ENCODE measurements around the gene NPAS2.

The NPAS2 gene

GRCh38 chr2:100891906-100892642, 72.1 kb downstream of the NPAS2 start:
- no peak overlapping the region for H3K27ac ChIP-seq (ENCODE audit: low read depth in 2 of 2, low read length in 2 of 2)
- H3K4me3 ChIP-seq (ENCODE audit: low read length in 2 of 2), result no peak overlapping the region
- H3K27me3 ChIP-seq (ENCODE audit: control insufficient read depth in 2 of 2, insufficient read depth in 2 of 2, low read length in 2 of 2), result no peaks in the 10 kb centered on the region
- no peaks in the 10 kb centered on the region for H3K36me3 ChIP-seq (ENCODE audit: control insufficient read depth in 2 of 2, insufficient read depth in 2 of 2, low read length in 2 of 2)
- peaks cover 0 to 10% of the 10 kb centered on the region in 2 donors for H3K4me1 ChIP-seq (ENCODE audit: control insufficient read depth in 2 of 2, insufficient read depth in 2 of 2, low read length in 2 of 2)
- H3K9ac ChIP-seq (ENCODE audit: low read depth in 1 of 2, low read length in 2 of 2), result no peak overlapping the region
- no peaks in the 10 kb centered on the region for H3K9me3 ChIP-seq (ENCODE audit: control insufficient read depth in 2 of 2, low read length in 2 of 2)

DNA sequence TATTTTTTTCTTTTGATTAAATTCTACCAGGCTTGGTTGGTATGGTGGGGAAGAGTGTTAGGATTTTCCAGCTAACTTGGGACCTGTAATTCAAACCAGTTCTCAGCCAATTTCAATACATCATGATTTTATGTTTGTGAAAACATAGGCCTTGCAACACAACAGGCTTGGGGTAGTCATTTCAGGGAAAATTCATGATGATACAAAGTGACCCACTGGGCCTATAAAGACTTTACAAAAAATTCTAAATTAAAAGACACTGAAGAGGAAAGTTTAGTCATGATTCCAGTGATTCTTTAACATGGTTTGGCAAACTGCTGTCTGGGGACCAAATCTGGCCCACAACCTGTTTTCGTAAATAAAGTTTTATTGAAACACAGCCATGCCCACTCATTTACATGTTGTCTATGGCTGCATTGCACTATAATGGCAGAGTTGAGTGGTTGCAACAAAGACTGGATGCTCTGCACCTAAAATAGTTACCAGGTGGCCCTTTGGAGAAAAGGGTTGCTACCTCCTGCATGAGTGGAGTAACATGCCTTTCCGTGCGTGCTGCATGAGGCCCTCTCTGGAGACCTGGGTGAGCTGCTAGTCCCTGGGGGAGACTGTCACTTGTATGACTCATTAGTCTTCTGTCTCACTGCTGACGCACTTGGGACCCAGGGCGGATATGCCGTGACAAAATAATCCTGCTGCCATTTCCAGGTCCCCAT, 73.6 kb downstream of the NPAS2 start:
- Histone ChIP-seq H3K9me3 (ENCODE audit: control insufficient read depth in 2 of 2, low read length in 2 of 2) (no peaks in the 10 kb centered on the region), H3K27me3 (ENCODE audit: control insufficient read depth in 2 of 2, insufficient read depth in 2 of 2, low read length in 2 of 2) (no peaks in the 10 kb centered on the region), H3K4me1 (ENCODE audit: control insufficient read depth in 2 of 2, insufficient read depth in 2 of 2, low read length in 2 of 2) (peaks cover 7 to 10% of the 10 kb centered on the region in 2 donors), H3K27ac (ENCODE audit: low read depth in 2 of 2, low read length in 2 of 2) (no peak overlapping the region), H3K36me3 (ENCODE audit: control insufficient read depth in 2 of 2, insufficient read depth in 2 of 2, low read length in 2 of 2) (no peaks in the 10 kb centered on the region), H3K4me3 (ENCODE audit: low read length in 2 of 2) (no peak overlapping the region), H3K9ac (ENCODE audit: low read depth in 1 of 2, low read length in 2 of 2) (no peak overlapping the region)

- Histone ChIP-seq H3K9me3 (ENCODE audit: control insufficient read depth in 2 of 2, low read length in 2 of 2) (no peaks in the 10 kb centered on the region), H3K27ac (ENCODE audit: low read depth in 2 of 2, low read length in 2 of 2) (no peak overlapping the region), H3K4me1 (ENCODE audit: control insufficient read depth in 2 of 2, insufficient read depth in 2 of 2, low read length in 2 of 2) (peaks cover 7 to 10% of the 10 kb centered on the region in 2 donors), H3K27me3 (ENCODE audit: control insufficient read depth in 2 of 2, insufficient read depth in 2 of 2, low read length in 2 of 2) (no peaks in the 10 kb centered on the region), H3K36me3 (ENCODE audit: control insufficient read depth in 2 of 2, insufficient read depth in 2 of 2, low read length in 2 of 2) (no peaks in the 10 kb centered on the region), H3K4me3 (ENCODE audit: low read length in 2 of 2) (no peak overlapping the region), H3K9ac (ENCODE audit: low read depth in 1 of 2, low read length in 2 of 2) (no peak overlapping the region)
Measured at GRCh38 chr2:100894105-100894795, 74.3 kb downstream of the NPAS2 start.

- no peak overlapping the region for H3K27ac ChIP-seq (ENCODE audit: low read depth in 2 of 2, low read length in 2 of 2)
- H3K9ac ChIP-seq (ENCODE audit: low read depth in 1 of 2, low read length in 2 of 2), result no peak overlapping the region
- H3K4me1 ChIP-seq (ENCODE audit: control insufficient read depth in 2 of 2, insufficient read depth in 2 of 2, low read length in 2 of 2), result peaks cover 7 to 10% of the 10 kb centered on the region in 2 donors
- no peaks in the 10 kb centered on the region for H3K27me3 ChIP-seq (ENCODE audit: control insufficient read depth in 2 of 2, insufficient read depth in 2 of 2, low read length in 2 of 2)
- H3K36me3 ChIP-seq (ENCODE audit: control insufficient read depth in 2 of 2, insufficient read depth in 2 of 2, low read length in 2 of 2), result no peaks in the 10 kb centered on the region
- H3K9me3 ChIP-seq (ENCODE audit: control insufficient read depth in 2 of 2, low read length in 2 of 2), result no peaks in the 10 kb centered on the region
- H3K4me3 ChIP-seq (ENCODE audit: low read length in 2 of 2), result no peak overlapping the region
Measured at GRCh38 chr2:100894796-100895156, 74.8 kb downstream of the NPAS2 start.

GRCh38 chr2:100895402-100895801, 75.5 kb downstream of the NPAS2 start:
- Histone ChIP-seq H3K4me1 (ENCODE audit: control insufficient read depth in 2 of 2, insufficient read depth in 2 of 2, low read length in 2 of 2) (peaks cover 7 to 10% of the 10 kb centered on the region in 2 donors), H3K36me3 (ENCODE audit: control insufficient read depth in 2 of 2, insufficient read depth in 2 of 2, low read length in 2 of 2) (no peaks in the 10 kb centered on the region)

GRCh38 chr2:100895934-100896685, 76.2 kb downstream of the NPAS2 start:
- H3K27me3 ChIP-seq (ENCODE audit: control insufficient read depth in 2 of 2, insufficient read depth in 2 of 2, low read length in 2 of 2), result no peaks in the 10 kb centered on the region

More at GRCh38 chr2:100895402-100895801, 75.5 kb downstream of the NPAS2 start:
- Histone ChIP-seq H3K4me3 (ENCODE audit: low read length in 2 of 2) (no peak overlapping the region), H3K27me3 (ENCODE audit: control insufficient read depth in 2 of 2, insufficient read depth in 2 of 2, low read length in 2 of 2) (no peaks in the 10 kb centered on the region), H3K9ac (ENCODE audit: low read depth in 1 of 2, low read length in 2 of 2) (peak overlapping the region in 1 of 2 donors; percentile 26), H3K9me3 (ENCODE audit: control insufficient read depth in 2 of 2, low read length in 2 of 2) (no peaks in the 10 kb centered on the region), H3K27ac (ENCODE audit: low read depth in 2 of 2, low read length in 2 of 2) (no peak overlapping the region)

GRCh38 chr2:100898035-100898665, 78.2 kb downstream of the NPAS2 start:
- H3K27ac ChIP-seq (ENCODE audit: low read depth in 2 of 2, low read length in 2 of 2), result no peak overlapping the region
- peaks cover 7 to 10% of the 10 kb centered on the region in 2 donors for H3K4me1 ChIP-seq (ENCODE audit: control insufficient read depth in 2 of 2, insufficient read depth in 2 of 2, low read length in 2 of 2)
- no peak overlapping the region for H3K4me3 ChIP-seq (ENCODE audit: low read length in 2 of 2)

More at GRCh38 chr2:100895934-100896685, 76.2 kb downstream of the NPAS2 start:
- H3K4me1 ChIP-seq (ENCODE audit: control insufficient read depth in 2 of 2, insufficient read depth in 2 of 2, low read length in 2 of 2), result peaks cover 7 to 10% of the 10 kb centered on the region in 2 donors
- no peaks in the 10 kb centered on the region for H3K36me3 ChIP-seq (ENCODE audit: control insufficient read depth in 2 of 2, insufficient read depth in 2 of 2, low read length in 2 of 2)
- H3K9ac ChIP-seq (ENCODE audit: low read depth in 1 of 2, low read length in 2 of 2), result no peak overlapping the region
- H3K27ac ChIP-seq (ENCODE audit: low read depth in 2 of 2, low read length in 2 of 2), result no peak overlapping the region
- no peak overlapping the region for H3K4me3 ChIP-seq (ENCODE audit: low read length in 2 of 2)
- H3K9me3 ChIP-seq (ENCODE audit: control insufficient read depth in 2 of 2, low read length in 2 of 2), result no peaks in the 10 kb centered on the region

GRCh38 chr2:100900156-100900795, 80.3 kb downstream of the NPAS2 start:
- Histone ChIP-seq H3K9ac (ENCODE audit: low read depth in 1 of 2, low read length in 2 of 2) (no peak overlapping the region), H3K4me3 (ENCODE audit: low read length in 2 of 2) (no peak overlapping the region), H3K36me3 (ENCODE audit: control insufficient read depth in 2 of 2, insufficient read depth in 2 of 2, low read length in 2 of 2) (peaks cover 0 to 3% of the 10 kb centered on the region in 2 donors), H3K4me1 (ENCODE audit: control insufficient read depth in 2 of 2, insufficient read depth in 2 of 2, low read length in 2 of 2) (peaks cover 7 to 10% of the 10 kb centered on the region in 2 donors), H3K9me3 (ENCODE audit: control insufficient read depth in 2 of 2, low read length in 2 of 2) (no peaks in the 10 kb centered on the region), H3K27ac (ENCODE audit: low read depth in 2 of 2, low read length in 2 of 2) (no peak overlapping the region), H3K27me3 (ENCODE audit: control insufficient read depth in 2 of 2, insufficient read depth in 2 of 2, low read length in 2 of 2) (no peaks in the 10 kb centered on the region)

More at GRCh38 chr2:100898035-100898665, 78.2 kb downstream of the NPAS2 start:
- Histone ChIP-seq H3K36me3 (ENCODE audit: control insufficient read depth in 2 of 2, insufficient read depth in 2 of 2, low read length in 2 of 2) (no peaks in the 10 kb centered on the region), H3K9ac (ENCODE audit: low read depth in 1 of 2, low read length in 2 of 2) (no peak overlapping the region), H3K27me3 (ENCODE audit: control insufficient read depth in 2 of 2, insufficient read depth in 2 of 2, low read length in 2 of 2) (no peaks in the 10 kb centered on the region), H3K9me3 (ENCODE audit: control insufficient read depth in 2 of 2, low read length in 2 of 2) (no peaks in the 10 kb centered on the region)

- peaks cover 0 to 4% of the 10 kb centered on the region in 2 donors for H3K4me1 ChIP-seq (ENCODE audit: control insufficient read depth in 2 of 2, insufficient read depth in 2 of 2, low read length in 2 of 2)
- peaks cover 0 to 3% of the 10 kb centered on the region in 2 donors for H3K36me3 ChIP-seq (ENCODE audit: control insufficient read depth in 2 of 2, insufficient read depth in 2 of 2, low read length in 2 of 2)
- H3K9ac ChIP-seq (ENCODE audit: low read depth in 1 of 2, low read length in 2 of 2), result no peak overlapping the region
- no peak overlapping the region for H3K27ac ChIP-seq (ENCODE audit: low read depth in 2 of 2, low read length in 2 of 2)
- H3K27me3 ChIP-seq (ENCODE audit: control insufficient read depth in 2 of 2, insufficient read depth in 2 of 2, low read length in 2 of 2), result no peaks in the 10 kb centered on the region
- no peak overlapping the region for H3K4me3 ChIP-seq (ENCODE audit: low read length in 2 of 2)
- H3K9me3 ChIP-seq (ENCODE audit: control insufficient read depth in 2 of 2, low read length in 2 of 2), result no peaks in the 10 kb centered on the region
Measured at GRCh38 chr2:100902817-100903405, 83.0 kb downstream of the NPAS2 start.
